Measurements from ENCODE around the gene ZKSCAN7.
"Not testable (repeated sequence)": the region's sequence is repeated elsewhere in the genome, so short reads cannot be mapped to it uniquely, and the experiment has no call there.

Gene ZKSCAN7

DNA sequence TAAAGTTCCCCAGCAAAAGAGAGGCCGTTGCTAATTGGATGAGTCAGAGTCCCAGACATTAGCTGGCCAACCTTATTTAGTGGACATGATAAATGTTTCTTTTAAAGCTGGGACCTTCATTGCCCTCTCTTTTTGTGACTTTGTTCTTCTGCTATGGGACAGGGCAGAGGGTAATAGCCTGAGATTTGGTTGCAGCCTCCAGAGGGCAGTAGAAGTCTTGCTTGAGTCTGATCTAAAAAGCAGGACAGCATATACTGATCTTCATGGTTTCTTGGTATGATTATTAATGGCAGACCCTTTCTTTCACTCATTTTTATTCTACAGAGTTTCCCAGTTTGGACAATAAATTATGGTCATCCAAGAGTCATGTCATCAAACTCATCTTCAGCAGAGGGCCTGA lies 25.1 kb upstream of the ZKSCAN7 start:
- TF ChIP-seq, protein P1, sequence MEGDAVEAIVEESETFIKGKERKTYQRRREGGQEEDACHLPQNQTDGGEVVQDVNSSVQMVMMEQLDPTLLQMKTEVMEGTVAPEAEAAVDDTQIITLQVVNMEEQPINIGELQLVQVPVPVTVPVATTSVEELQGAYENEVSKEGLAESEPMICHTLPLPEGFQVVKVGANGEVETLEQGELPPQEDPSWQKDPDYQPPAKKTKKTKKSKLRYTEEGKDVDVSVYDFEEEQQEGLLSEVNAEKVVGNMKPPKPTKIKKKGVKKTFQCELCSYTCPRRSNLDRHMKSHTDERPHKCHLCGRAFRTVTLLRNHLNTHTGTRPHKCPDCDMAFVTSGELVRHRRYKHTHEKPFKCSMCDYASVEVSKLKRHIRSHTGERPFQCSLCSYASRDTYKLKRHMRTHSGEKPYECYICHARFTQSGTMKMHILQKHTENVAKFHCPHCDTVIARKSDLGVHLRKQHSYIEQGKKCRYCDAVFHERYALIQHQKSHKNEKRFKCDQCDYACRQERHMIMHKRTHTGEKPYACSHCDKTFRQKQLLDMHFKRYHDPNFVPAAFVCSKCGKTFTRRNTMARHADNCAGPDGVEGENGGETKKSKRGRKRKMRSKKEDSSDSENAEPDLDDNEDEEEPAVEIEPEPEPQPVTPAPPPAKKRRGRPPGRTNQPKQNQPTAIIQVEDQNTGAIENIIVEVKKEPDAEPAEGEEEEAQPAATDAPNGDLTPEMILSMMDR (IDR thresholded peaks at IDR 0.05; ENCODE audit: low read depth, low read length): peak; percentile 36; the same call in 1 of the 2 replicates
- no peak for DNase-seq

DNA sequence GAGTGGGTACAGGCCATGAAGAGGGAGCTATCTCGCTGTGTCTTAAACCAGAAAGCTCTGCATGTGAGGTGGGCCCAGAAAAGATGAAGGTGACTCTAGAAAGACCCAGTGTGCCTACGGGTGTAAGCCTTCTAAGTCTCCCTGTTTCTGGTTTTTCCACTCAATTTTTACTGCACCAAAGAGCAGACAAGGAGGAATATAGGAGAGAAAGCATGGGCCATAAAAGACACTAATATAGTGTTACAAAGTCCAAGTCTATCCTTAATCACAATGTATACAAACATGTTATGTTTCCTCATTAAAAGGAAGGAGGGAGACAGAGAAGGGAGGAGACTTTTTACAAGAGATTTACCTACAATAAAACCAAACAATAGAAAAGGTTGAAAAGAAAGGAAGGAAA lies 24.1 kb upstream of the ZKSCAN7 start:
- Histone ChIP-seq H3K36me3 (no peaks in the 10 kb centered on the region), H3K4me3 (ENCODE audit: low read depth, low read length) (no peak overlapping the region), H3K4me1 (no peaks in the 10 kb centered on the region), H3K27me3 (no peaks in the 10 kb centered on the region), H3K9me3 (no peaks in the 10 kb centered on the region)
- TF ChIP-seq, protein P1 (IDR thresholded peaks at IDR 0.05; ENCODE audit: low read depth, low read length): no peak
- DNase-seq: no peak

More for the DNA sequence above, 25.1 kb upstream of the ZKSCAN7 start:
- Histone ChIP-seq H3K4me1 (no peaks in the 10 kb centered on the region), H3K27me3 (no peaks in the 10 kb centered on the region), H3K9me3 (no peaks in the 10 kb centered on the region), H3K4me3 (ENCODE audit: low read depth, low read length) (no peak overlapping the region), H3K36me3 (no peaks in the 10 kb centered on the region)

DNA sequence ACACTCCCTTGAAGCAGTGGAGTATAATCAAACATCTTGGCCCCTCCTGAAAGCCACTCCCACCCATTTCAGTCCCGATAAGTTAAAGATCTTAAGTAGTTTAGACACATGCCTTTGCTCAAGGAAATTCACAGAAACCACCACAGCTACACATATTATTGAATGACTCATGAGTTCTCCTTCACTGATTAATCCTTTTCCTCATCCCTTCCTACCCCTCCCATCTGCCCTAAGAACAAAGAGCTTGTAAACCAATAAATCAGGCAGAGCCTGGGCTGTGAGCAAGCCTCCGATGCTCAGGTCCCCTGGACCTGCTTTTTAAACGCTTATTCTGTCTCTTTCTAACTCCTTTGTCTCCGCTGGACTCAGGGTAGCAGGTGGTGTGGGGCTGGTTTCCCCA lies 20.3 kb upstream of the ZKSCAN7 start:
- H3K27me3 ChIP-seq; H3K9me3 ChIP-seq; H3K4me1 ChIP-seq; H3K4me3 ChIP-seq (ENCODE audit: low read depth, low read length); DNase-seq; H3K36me3 ChIP-seq: not testable (repeated sequence)

DNA sequence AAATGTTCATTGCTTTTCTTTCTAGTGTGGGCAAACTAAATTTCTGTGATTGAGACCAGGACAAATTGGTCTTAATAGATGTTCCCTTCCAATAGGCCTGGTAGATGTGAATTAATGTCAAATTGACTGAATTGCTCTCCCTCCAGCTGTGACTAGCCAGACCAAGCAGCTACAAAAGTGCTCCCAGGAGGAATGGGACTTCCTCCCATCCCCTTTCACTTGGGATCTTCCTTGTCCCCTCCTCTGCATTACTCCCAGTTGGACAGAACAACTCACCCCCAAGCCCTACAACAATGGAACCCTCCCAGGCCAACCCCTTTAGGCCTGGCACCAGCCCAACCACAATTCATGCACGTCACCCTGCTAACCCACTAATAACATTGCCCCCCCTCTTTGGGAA lies 19.6 kb upstream of the ZKSCAN7 start:
- H3K4me1 ChIP-seq: no peaks in the 10 kb centered on the region
- DNase-seq: no peak
- H3K36me3 ChIP-seq: no peaks in the 10 kb centered on the region
- TF ChIP-seq, protein P1 (IDR thresholded peaks at IDR 0.05; ENCODE audit: low read depth, low read length): no peak
- no peak overlapping the region for H3K4me3 ChIP-seq (ENCODE audit: low read depth, low read length)
- no peaks in the 10 kb centered on the region for H3K27me3 ChIP-seq
- H3K9me3 ChIP-seq: no peaks in the 10 kb centered on the region

DNA sequence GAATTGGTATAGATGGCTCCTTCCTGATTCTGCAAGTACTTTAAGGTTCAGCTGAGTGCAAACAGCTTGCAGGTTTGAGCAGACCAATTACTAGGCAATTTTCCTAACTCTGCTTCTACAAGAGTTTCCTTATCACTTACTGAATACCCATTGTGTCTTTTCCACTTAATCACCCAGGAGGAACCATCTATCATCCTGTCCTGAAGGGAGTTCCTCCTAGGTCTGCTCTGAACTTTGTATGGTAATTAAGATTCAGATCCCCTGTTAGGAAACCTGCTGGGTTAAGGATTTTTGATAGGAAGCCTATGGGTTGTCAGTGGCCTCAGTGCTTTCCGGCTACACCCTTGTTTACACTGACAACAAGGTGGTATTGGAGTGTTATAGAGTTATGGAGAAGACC lies 10.2 kb upstream of the ZKSCAN7 start:
- not testable (repeated sequence) for H3K4me3 ChIP-seq (ENCODE audit: low read depth, low read length); DNase-seq; H3K9me3 ChIP-seq; H3K4me1 ChIP-seq; H3K36me3 ChIP-seq; H3K27me3 ChIP-seq

DNA sequence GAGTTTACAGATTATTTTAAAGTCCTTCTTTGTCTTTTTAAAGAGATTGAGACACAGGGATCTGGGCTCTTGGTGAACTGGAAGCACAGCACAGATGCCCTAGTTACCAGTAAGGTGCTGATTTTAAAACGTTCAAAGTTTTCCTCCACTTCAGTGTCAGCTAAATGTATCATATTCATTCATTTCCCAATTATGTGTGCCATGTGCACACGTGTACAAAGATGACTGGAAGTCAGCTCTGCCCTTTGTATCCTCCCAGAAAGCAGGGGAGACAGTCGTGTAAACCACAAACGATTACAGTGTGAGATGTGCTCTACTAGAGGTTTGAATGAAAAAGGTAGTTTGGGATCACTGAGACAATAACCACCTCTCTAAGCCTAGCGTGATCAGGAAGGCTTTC lies 730 bp downstream of the ZKSCAN7 start:
- peak overlapping the region; percentile 61 for H3K4me3 ChIP-seq (ENCODE audit: low read depth, low read length)
- TF ChIP-seq, protein P1 (IDR thresholded peaks at IDR 0.05; ENCODE audit: low read depth, low read length): no peak
- H3K36me3 ChIP-seq: no peaks in the 10 kb centered on the region; the same call in 1 of the 2 replicates
- H3K27me3 ChIP-seq: no peaks in the 10 kb centered on the region
- H3K9me3 ChIP-seq: no peaks in the 10 kb centered on the region
- H3K4me1 ChIP-seq: no peaks in the 10 kb centered on the region
- no peak for DNase-seq

DNA sequence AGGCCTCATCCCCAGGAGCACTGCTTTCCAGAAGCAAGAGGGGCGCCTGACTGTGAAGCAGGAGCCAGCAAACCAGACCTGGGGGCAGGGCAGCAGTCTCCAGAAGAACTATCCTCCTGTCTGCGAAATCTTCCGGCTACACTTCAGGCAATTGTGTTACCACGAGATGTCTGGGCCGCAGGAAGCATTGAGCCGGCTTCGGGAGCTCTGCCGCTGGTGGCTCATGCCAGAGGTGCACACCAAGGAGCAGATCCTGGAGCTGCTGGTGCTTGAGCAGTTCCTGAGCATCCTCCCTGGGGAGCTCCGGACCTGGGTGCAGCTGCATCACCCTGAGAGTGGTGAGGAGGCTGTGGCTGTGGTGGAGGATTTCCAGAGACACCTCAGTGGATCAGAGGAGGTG lies 2.1 kb downstream of the ZKSCAN7 start:
- H3K9me3 ChIP-seq: no peaks in the 10 kb centered on the region
- no peak for DNase-seq
- H3K4me1 ChIP-seq: no peaks in the 10 kb centered on the region
- H3K4me3 ChIP-seq (ENCODE audit: low read depth, low read length): no peak overlapping the region
- no peaks in the 10 kb centered on the region for H3K27me3 ChIP-seq
- TF ChIP-seq, protein P1 (IDR thresholded peaks at IDR 0.05; ENCODE audit: low read depth, low read length): no peak
- H3K36me3 ChIP-seq: no peaks in the 10 kb centered on the region; the same call in 1 of the 2 replicates

Data from BE2C (cell line).